ENCODE data around the gene POLR3G. TPM values are rescaled to one million over a fixed set of nuclear protein-coding genes. Genes with fewer than 3 reads are reported as not detected.

The POLR3G gene
- total and polyA plus RNA-seq, 10 donors = 0.93 to 4.3 (median 2.2) TPM

GRCh38 chr5:90553711-90554110 is 79.0 kb downstream of the POLR3G start:
- TF ChIP-seq CTCF (IDR thresholded peaks at IDR 0.05 in 8 of 11, conservative IDR thresholded peaks at IDR 0.05 in 3 of 11) (no peak), POLR2A (IDR thresholded peaks at IDR 0.05) (no peak), POLR2AphosphoS5 (IDR thresholded peaks at IDR 0.05) (no peak)
- H3K9me3 ChIP-seq = no peaks in the 10 kb centered on the region
- H3K4me3 ChIP-seq = no peak overlapping the region
- no peak overlapping the region for H3K27ac ChIP-seq
- H3K27me3 ChIP-seq (replicated peaks in 1 of 7) = peaks cover 0 to 52% (median 15%) of the 10 kb centered on the region in 7 donors
- peaks cover 6 to 15% (median 8%) of the 10 kb centered on the region in 6 donors for H3K4me1 ChIP-seq
- no peak for DNase-seq
- intact Hi-C loops (cut with DNase I; ENCODE audit: low total_unique reads) = no loop called here
- no peaks in the 10 kb centered on the region for H3K36me3 ChIP-seq

DNA sequence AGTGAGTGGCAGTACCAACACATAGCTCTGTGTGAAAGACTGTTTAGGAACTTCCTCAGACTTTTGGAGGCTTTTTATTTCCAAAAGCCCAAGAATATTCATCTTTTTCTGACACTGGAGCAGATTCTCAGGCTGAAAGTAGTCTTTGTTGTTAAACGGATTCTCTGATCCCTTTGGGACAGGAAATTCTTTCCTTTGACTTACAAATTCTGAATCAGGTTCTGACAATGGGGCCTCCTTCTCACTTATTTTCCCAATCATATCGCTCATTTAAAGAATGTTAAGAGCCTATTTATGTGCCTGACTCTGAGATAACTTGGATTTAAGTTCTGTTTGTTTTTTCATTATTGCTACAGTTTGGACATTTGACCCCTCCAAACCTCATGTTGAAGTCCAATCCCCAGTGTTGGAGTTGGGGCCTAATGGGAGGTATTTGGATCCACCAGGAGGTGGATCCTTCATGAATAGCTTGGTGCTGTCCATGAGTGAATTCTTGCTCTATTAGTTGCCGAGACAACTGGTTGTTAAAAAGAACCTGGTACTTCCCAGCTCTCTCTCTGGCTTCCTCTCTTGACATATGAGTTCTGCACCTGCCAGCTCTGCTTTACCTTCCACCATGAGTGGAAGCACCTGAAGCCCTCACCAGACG is 79.8 kb downstream of the POLR3G start:
- TF ChIP-seq POLR2A (IDR thresholded peaks at IDR 0.05) (no peak), CTCF (IDR thresholded peaks at IDR 0.05 in 8 of 11, conservative IDR thresholded peaks at IDR 0.05 in 3 of 11) (no peak), POLR2AphosphoS5 (IDR thresholded peaks at IDR 0.05) (no peak)
- intact Hi-C loops (cut with DNase I; ENCODE audit: low total_unique reads) = no loop called here
- Histone ChIP-seq H3K4me1 (peaks cover 9 to 22% (median 14%) of the 10 kb centered on the region in 6 donors), H3K9me3 (no peaks in the 10 kb centered on the region), H3K36me3 (no peaks in the 10 kb centered on the region), H3K27ac (no peak overlapping the region), H3K27me3 (replicated peaks in 1 of 7) (peaks cover 0 to 60% (median 23%) of the 10 kb centered on the region in 7 donors), H3K4me3 (no peak overlapping the region)
- 76 to 82% (median 81%) methylated on average over 4 of the region's 4 CpGs for WGBS, 5 donors
- DNase-seq = no peak

DNA sequence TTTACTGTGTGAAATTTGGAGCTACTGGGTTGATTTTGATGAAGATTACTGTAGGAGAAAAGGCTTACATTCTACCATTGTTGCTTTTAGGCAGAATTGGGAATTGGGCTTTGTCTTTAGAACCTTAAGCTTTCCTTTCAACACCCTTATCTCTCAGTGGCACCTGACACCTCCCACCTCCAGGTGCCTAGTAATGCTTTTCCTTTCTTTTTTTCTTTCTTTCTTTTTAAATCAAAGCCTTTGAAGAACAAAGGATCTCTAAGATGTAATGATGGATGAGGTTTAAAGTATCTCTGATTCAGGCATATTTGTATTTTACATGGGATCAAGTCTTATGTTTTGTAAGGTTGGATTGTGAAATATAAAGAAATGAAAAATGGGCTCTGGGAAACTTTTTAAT is 81.0 kb downstream of the POLR3G start:
- DNase-seq = no peak
- intact Hi-C loops (cut with DNase I; ENCODE audit: low total_unique reads) = no loop called here
- TF ChIP-seq CTCF (IDR thresholded peaks at IDR 0.05 in 8 of 11, conservative IDR thresholded peaks at IDR 0.05 in 3 of 11) (no peak), POLR2AphosphoS5 (IDR thresholded peaks at IDR 0.05) (no peak), POLR2A (IDR thresholded peaks at IDR 0.05) (no peak)
- Histone ChIP-seq H3K27me3 (replicated peaks in 1 of 7) (peaks cover 0 to 67% (median 34%) of the 10 kb centered on the region in 7 donors), H3K4me1 (peaks cover 9 to 22% (median 14%) of the 10 kb centered on the region in 6 donors), H3K36me3 (no peaks in the 10 kb centered on the region), H3K9me3 (no peaks in the 10 kb centered on the region), H3K27ac (no peak overlapping the region), H3K4me3 (no peak overlapping the region)

- WGBS, 5 donors = 20 to 31% (median 29%) methylated on average over 9 of the region's 9 CpGs
- no peaks in the 10 kb centered on the region for H3K36me3 ChIP-seq
- H3K4me3 ChIP-seq = no peak overlapping the region
- intact Hi-C loops (cut with DNase I; ENCODE audit: low total_unique reads) = no loop called here
- H3K27ac ChIP-seq = no peak overlapping the region
- H3K4me1 ChIP-seq = peaks cover 9 to 20% (median 14%) of the 10 kb centered on the region in 6 donors
- H3K27me3 ChIP-seq (replicated peaks in 1 of 7) = peaks cover 0 to 71% (median 49%) of the 10 kb centered on the region in 7 donors
- no peak for DNase-seq
- TF ChIP-seq CTCF (IDR thresholded peaks at IDR 0.05 in 8 of 11, conservative IDR thresholded peaks at IDR 0.05 in 3 of 11) (no peak), POLR2A (IDR thresholded peaks at IDR 0.05) (no peak), POLR2AphosphoS5 (IDR thresholded peaks at IDR 0.05) (no peak)
- no peaks in the 10 kb centered on the region for H3K9me3 ChIP-seq
These were observed 82.7 kb downstream of the POLR3G start for GRCh38 chr5:90557391-90557790.

Data from spleen (tissue), 11 donors.